ENCODE data around the gene RPTN.

RPTN gene

DNA sequence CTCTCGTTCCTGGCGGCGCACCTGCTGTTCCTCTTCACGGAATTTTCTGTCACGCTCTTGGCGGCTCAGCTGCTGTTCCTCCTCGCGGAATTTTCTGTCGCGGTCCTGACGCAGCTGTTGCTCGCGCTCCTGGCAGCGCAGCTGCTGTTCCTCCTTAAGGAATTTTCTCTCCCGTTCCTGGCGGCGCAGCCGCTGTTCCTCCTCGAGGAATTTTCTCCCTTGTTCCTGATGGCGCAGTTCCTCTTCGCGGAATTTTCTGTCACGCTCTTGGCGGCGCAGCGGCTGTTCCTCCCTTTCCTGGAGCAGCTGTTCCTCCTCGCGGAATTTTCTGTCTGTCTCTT lies 50.2 kb downstream of the RPTN start:
- no peak for DNase-seq
- peaks cover 91% of the 10 kb centered on the region for H3K27me3 ChIP-seq (ENCODE audit: insufficient read depth, low read depth, severe bottlenecking)

DNA sequence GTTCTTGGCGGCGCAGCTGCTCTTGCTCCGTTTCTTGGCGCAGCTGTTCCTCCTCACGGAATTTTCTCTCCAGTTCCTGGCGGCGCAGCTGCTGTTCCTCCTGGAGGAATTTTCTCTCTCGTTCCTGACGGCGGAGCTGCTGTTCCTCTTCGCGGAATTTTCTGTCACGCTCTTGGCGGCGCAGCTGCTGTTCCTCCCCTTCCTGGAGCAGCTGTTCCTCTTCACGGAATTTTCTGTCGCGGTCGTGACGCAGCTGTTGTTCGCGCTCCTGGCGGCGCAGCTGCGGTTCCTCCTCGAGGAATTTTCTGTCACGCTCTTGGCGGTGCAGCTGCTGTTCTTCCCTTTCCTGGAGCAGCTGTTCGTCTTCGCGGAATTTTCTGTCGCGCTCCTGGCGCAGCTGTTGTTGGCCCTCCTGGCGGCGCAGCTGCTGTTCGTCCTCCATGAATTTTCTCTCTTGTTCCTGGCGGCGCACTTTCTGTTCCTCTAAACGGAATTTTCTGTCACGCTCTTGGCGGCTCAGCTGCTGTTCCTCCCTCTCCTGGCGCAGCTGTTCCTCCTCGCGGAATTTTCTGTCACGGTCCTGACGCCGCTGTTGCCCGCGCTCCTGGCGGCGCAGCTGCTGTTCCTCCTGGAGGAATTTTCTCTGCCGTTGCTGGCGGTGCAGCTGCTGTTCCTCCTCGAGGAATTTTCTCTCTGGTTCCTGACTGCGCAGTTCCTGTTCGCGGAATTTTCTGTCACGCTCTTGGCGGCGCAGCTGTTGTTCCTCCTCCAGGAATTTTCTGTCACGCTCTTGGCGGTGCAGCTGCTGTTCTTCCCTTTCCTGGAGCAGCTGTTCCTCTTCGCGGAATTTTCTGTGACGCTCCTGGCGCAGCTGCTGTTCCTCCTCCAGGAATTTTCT lies 50.8 kb downstream of the RPTN start:
- TF ChIP-seq, protein P1, sequence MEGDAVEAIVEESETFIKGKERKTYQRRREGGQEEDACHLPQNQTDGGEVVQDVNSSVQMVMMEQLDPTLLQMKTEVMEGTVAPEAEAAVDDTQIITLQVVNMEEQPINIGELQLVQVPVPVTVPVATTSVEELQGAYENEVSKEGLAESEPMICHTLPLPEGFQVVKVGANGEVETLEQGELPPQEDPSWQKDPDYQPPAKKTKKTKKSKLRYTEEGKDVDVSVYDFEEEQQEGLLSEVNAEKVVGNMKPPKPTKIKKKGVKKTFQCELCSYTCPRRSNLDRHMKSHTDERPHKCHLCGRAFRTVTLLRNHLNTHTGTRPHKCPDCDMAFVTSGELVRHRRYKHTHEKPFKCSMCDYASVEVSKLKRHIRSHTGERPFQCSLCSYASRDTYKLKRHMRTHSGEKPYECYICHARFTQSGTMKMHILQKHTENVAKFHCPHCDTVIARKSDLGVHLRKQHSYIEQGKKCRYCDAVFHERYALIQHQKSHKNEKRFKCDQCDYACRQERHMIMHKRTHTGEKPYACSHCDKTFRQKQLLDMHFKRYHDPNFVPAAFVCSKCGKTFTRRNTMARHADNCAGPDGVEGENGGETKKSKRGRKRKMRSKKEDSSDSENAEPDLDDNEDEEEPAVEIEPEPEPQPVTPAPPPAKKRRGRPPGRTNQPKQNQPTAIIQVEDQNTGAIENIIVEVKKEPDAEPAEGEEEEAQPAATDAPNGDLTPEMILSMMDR (IDR thresholded peaks at IDR 0.05; ENCODE audit: low read depth, low read length): no peak
- peaks cover 52% of the 10 kb centered on the region for H3K9me3 ChIP-seq (ENCODE audit: severe bottlenecking)
- H3K36me3 ChIP-seq: no peaks in the 10 kb centered on the region
- no peak for DNase-seq
- no peak overlapping the region for H3K27ac ChIP-seq
- no peak overlapping the region for H3K4me3 ChIP-seq (ENCODE audit: low read depth, low read length)
- H3K27me3 ChIP-seq (ENCODE audit: insufficient read depth, low read depth, severe bottlenecking): peaks cover 91% of the 10 kb centered on the region

More for the DNA sequence above, 50.2 kb downstream of the RPTN start:
- H3K4me3 ChIP-seq (ENCODE audit: low read depth, low read length): no peak overlapping the region
- no peaks in the 10 kb centered on the region for H3K36me3 ChIP-seq
- TF ChIP-seq, protein P1 (IDR thresholded peaks at IDR 0.05; ENCODE audit: low read depth, low read length): no peak
- H3K27ac ChIP-seq: no peak overlapping the region
- H3K9me3 ChIP-seq (ENCODE audit: severe bottlenecking): peaks cover 54% of the 10 kb centered on the region

DNA sequence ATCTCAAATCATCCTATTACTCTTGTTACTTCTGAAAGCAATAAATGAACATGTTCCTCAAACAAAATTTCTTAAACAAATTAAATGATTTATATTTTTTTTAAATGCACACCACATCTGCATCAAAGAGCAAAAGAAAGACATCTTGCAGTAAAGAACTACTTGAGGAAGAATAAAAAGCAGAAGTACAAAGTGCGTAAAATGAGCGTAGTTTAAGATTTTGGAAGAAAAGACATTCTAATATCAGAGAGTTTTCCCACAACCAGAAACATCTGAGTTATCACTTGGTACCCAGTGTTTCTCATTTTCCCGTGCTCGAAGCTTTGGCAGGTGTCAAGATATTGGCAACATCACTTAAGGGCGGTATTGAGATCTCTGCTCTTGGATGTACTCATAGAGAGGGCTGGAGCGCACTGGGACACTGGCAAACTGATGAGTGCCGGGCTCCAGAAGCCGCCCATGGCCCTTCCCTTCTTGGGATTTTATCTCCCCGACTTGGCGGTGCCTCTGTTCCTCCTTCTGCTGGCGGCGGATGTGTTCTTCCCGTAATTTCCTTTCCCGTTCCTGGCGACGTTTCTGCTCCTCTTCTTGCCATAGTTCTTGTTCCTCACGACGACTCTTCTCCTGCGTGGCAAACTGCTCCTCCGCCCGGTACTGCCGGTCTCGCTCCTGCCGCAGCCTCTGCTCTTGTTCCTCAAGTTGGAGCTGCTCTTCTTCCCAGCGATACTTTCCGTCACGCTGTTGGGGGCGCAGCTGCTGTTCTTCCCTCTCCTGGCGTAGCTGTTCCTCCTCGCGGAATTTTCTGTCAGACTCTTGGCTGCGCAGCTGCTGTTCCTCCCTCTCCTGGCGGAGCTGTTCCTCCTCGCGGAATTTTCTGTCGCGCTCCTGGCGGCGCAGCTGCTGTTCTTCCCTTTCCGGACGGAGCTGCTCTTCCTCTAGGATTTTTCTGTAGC lies 51.7 kb downstream of the RPTN start:
- H3K4me3 ChIP-seq (ENCODE audit: low read depth, low read length): no peak overlapping the region
- peaks cover 91% of the 10 kb centered on the region for H3K27me3 ChIP-seq (ENCODE audit: insufficient read depth, low read depth, severe bottlenecking)
- DNase-seq: no peak
- H3K9me3 ChIP-seq (ENCODE audit: severe bottlenecking): peaks cover 42% of the 10 kb centered on the region
- H3K36me3 ChIP-seq: no peaks in the 10 kb centered on the region
- TF ChIP-seq, protein P1 (IDR thresholded peaks at IDR 0.05; ENCODE audit: low read depth, low read length): no peak
- H3K27ac ChIP-seq: no peak overlapping the region

DNA sequence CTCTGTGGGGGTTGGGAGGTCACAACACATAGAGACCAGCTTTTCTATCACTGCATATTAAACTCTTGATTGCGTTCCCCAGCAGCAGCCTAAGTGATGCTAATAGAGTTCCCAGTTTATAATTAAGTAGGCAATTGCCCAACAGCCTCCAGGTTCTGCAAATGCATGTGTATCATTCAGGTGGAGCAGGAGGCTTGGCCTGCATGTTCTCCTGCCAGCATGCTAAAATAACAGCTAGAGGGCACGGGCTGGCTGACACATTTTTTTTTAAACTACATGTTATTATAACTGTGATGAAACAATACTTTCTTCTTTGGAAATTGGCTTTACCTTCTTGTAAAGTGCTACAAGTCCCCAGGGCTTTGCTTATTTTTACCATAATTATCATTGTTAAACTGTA lies 54.2 kb downstream of the RPTN start:
- peaks cover 95% of the 10 kb centered on the region for H3K27me3 ChIP-seq (ENCODE audit: insufficient read depth, low read depth, severe bottlenecking)
- no peak for DNase-seq
- TF ChIP-seq, protein P1 (IDR thresholded peaks at IDR 0.05; ENCODE audit: low read depth, low read length): no peak

More for the DNA sequence above, 54.2 kb downstream of the RPTN start:
- Histone ChIP-seq H3K4me3 (ENCODE audit: low read depth, low read length) (no peak overlapping the region), H3K9me3 (ENCODE audit: severe bottlenecking) (peaks cover 28% of the 10 kb centered on the region), H3K27ac (no peak overlapping the region), H3K36me3 (no peaks in the 10 kb centered on the region)

All from WERI-Rb-1 (cell line).